A549 (cell line): ENCODE data around the gene ZBTB38. TPM values are rescaled to one million over a fixed set of nuclear protein-coding genes. Genes with fewer than 3 reads are reported as not detected.

Experiments used
- ATAC-seq, 2 experiments: fragments of 200-7000 bp in 1 of 2; fragments of >200 bp in 1 of 2; cut with Nextera tagmentation in 1 of 2; cut with Tn5 transposase in 1 of 2; 3 replicates each; pipeline versions ENCODE4 v1.8.0 to v1.9.1; 2018 to 2020; ENCODE audit warnings: mild to moderate bottlenecking in 1 of 2, moderate library complexity in 1 of 2
- CTCF ChIA-PET: fragments of 300-600 bp; sonication (Branson Sonifier 250); formaldehyde crosslinking; extraction: SDS; loops from one replicate; lab custom pipeline; 2021; ENCODE audit warnings: antibody characterized with exemption, inconsistent platforms; lab: Yijun Ruan, JAX
- POLR2A ChIA-PET: fragments of 350-600 bp; formaldehyde crosslinking; extraction: SDS; loops from one replicate; lab custom pipeline; 2021; ENCODE audit warnings: antibody characterized with exemption, inconsistent platforms; lab: Yijun Ruan, JAX
- DNase-seq, 2 experiments: peaks; one replicate each; pipeline versions ENCODE4 v3.0.0 to v3.0.0-alpha.2; 2011 to 2016; ENCODE audit warnings: low read depth in 1 of 2, low spot score in 1 of 2
- FAIRE-seq: peaks from 2 replicates; lab custom pipeline; 2011; peaks lifted over from hg19 to GRCh38; lab: Jason Lieb, UNC
- H3K27ac ChIP-seq, 2 experiments: fragments of >200 bp; sonication (Bioruptor Twin); formaldehyde crosslinking; 3 replicates each; pipeline ENCODE4 v1.5.1; 2016 to 2017
- H3K4me1 ChIP-seq: fragments of >200 bp; sonication (Bioruptor Twin); formaldehyde crosslinking; 3 replicates; pipeline ENCODE4 v1.6.1; 2016
- H3K4me2 ChIP-seq: fragments of >200 bp; sonication (Bioruptor Twin); formaldehyde crosslinking; 3 replicates; pipeline ENCODE4 v1.6.1; 2016
- H3K4me3 ChIP-seq: fragments of >200 bp; sonication (Bioruptor Twin); formaldehyde crosslinking; 3 replicates; pipeline ENCODE4 v1.5.1; 2016
- H3K9me3 ChIP-seq: fragments of >200 bp; sonication (Bioruptor Twin); formaldehyde crosslinking; 3 replicates; pipeline ENCODE4 v1.6.1; 2016
- CBX8 ChIP-seq: fragments of 200-600 bp; sonication (generic); IDR thresholded peaks from 2 replicates; pipeline ENCODE4 v1.6.1; 2016
- CEBPB ChIP-seq, 2 experiments: fragments of >200 bp in 1 of 2; sonication (Bioruptor Twin) in 1 of 2; formaldehyde crosslinking in 1 of 2; IDR thresholded peaks; 2 replicates each; pipeline ENCODE4 v1.6.1; 2012 to 2016
- CHD2 ChIP-seq: fragments of 150-350 bp; IDR thresholded peaks from 2 replicates; pipeline ENCODE4 v1.6.1; 2014; ENCODE audit warnings: low read length; ENCODE audit not compliant: partially characterized antibody
- FOSB ChIP-seq: fragments of 250-450 bp; sonication (Bioruptor Pico); IDR thresholded peaks from 2 replicates; pipeline ENCODE4 v1.5.0; 2020; ENCODE audit warnings: mild to moderate bottlenecking, moderate library complexity
- FOSL2 ChIP-seq, 2 experiments: fragments of 450-650 bp in 1 of 2; fragments of >200 bp in 1 of 2; sonication (Bioruptor Twin) in 1 of 2; formaldehyde crosslinking; IDR thresholded peaks; 2 replicates each; pipeline versions ENCODE4 v1.5.0 to v1.6.1; 2016 to 2020; ENCODE audit warnings: mild to moderate bottlenecking in 1 of 2, moderate library complexity in 1 of 2
- GATA3 ChIP-seq: IDR thresholded peaks from 2 replicates; pipeline ENCODE4 v1.6.1; 2012; ENCODE audit warnings: borderline replicate concordance
- HDAC2 ChIP-seq: fragments of 200-600 bp; sonication (generic); IDR thresholded peaks from 2 replicates; pipeline ENCODE4 v1.6.1; 2016
- HEYL ChIP-seq: fragments of 250-450 bp; sonication (Bioruptor Pico); IDR thresholded peaks from 2 replicates; pipeline ENCODE4 v1.8.0; 2021; ENCODE audit warnings: mild to moderate bottlenecking, moderate library complexity
- MAFK ChIP-seq: fragments of 450-650 bp; IDR thresholded peaks from 2 replicates; pipeline ENCODE4 v1.6.1; 2014; ENCODE audit not compliant: partially characterized antibody
- MAZ ChIP-seq: fragments of 150-350 bp; IDR thresholded peaks from 2 replicates; pipeline ENCODE4 v1.6.1; 2014; ENCODE audit warnings: antibody characterized with exemption, low read depth, low read length, borderline replicate concordance
- MYC ChIP-seq: IDR thresholded peaks from 2 replicates; pipeline ENCODE4 v1.6.1; 2012; ENCODE audit warnings: mild to moderate bottlenecking, inconsistent platforms, low read length, improper control_type of control experiment, borderline replicate concordance
- NPAS2 ChIP-seq: fragments of 250-450 bp; sonication (Bioruptor Pico); IDR thresholded peaks from 2 replicates; pipeline ENCODE4 v1.8.0; 2022; ENCODE audit warnings: mild to moderate bottlenecking, moderate library complexity, borderline replicate concordance
- NR3C1 ChIP-seq: fragments of >200 bp; sonication (Bioruptor Twin); formaldehyde crosslinking; IDR thresholded peaks from 3 replicates; pipeline ENCODE4 v1.6.1; 2017
- POLR2A ChIP-seq: IDR thresholded peaks from 2 replicates; pipeline ENCODE4 v1.6.1; 2012; ENCODE audit warnings: mild to moderate bottlenecking, low read length
- RAD21 ChIP-seq, 2 experiments: fragments of >200 bp in 1 of 2; sonication (Bioruptor Twin) in 1 of 2; formaldehyde crosslinking in 1 of 2; IDR thresholded peaks in 1 of 2; conservative IDR thresholded peaks in 1 of 2; 2 replicates in 1 of 2; 3 replicates in 1 of 2; pipeline ENCODE4 v1.6.1; 2012 to 2018; ENCODE audit warnings: inconsistent platforms in 1 of 2
- RFX5 ChIP-seq: fragments of 450-650 bp; IDR thresholded peaks from 2 replicates; pipeline ENCODE4 v1.7.1; 2014; ENCODE audit warnings: antibody characterized with exemption, mild to moderate bottlenecking, moderate library complexity
- SMC3 ChIP-seq: fragments of >200 bp; sonication (Bioruptor Twin); formaldehyde crosslinking; IDR thresholded peaks from 3 replicates; pipeline ENCODE4 v1.6.1; 2018; ENCODE audit warnings: inconsistent platforms
- SREBF2 ChIP-seq: fragments of 450-650 bp; IDR thresholded peaks from 2 replicates; pipeline ENCODE4 v1.6.1; 2014; ENCODE audit warnings: mild to moderate bottlenecking, moderate library complexity
- TFCP2L1 ChIP-seq: fragments of 250-450 bp; sonication (Bioruptor Pico); IDR thresholded peaks from 2 replicates; pipeline ENCODE4 v1.5.0; 2021; ENCODE audit warnings: mild to moderate bottlenecking
- TP53 ChIP-seq: fragments of 250-450 bp; sonication (Bioruptor Pico); IDR thresholded peaks from 2 replicates; pipeline ENCODE4 v1.5.0; 2021; ENCODE audit warnings: mild to moderate bottlenecking, moderate library complexity
- ZFP36 ChIP-seq: fragments of 450-650 bp; IDR thresholded peaks from 2 replicates; pipeline ENCODE4 v1.6.1; 2014; ENCODE audit warnings: borderline replicate concordance; ENCODE audit not compliant: partially characterized antibody
- WGBS: methylation state at CpG from one replicate; pipeline ENCODE4 v1.1.6; 2017; ENCODE audit errors: missing lambda C conversion rate; 5-methylcytosine and 5-hydroxymethylcytosine counted together
- polyA plus RNA-seq, 4 experiments: library from polyadenylated mRNA; depleted of rRNA in 3 of 4; stranded (reverse); fragments of >200 nt; fragmentation: RNase III in 1 of 4; extraction: RNeasy Plus Mini Kit Qiagen cat#74134 plus additional on column Dnase treatment in 1 of 4; gene quantifications; 2 replicates in 3 of 4; 3 replicates in 1 of 4; pipeline ENCODE4 v1.2.3, GENCODE V29; 2011 to 2017
- TF ChIP-seq, protein P1 (sequence below): IDR thresholded peaks from 2 replicates; pipeline ENCODE4 v1.6.1; 2012
- TF ChIP-seq, protein P2 (sequence below): fragments of >200 bp; sonication (Bioruptor Twin); formaldehyde crosslinking; IDR thresholded peaks from 3 replicates; pipeline ENCODE4 v1.5.1; 2016
- TF ChIP-seq, protein P3 (sequence below): fragments of >200 bp; sonication (Bioruptor Twin); formaldehyde crosslinking; IDR thresholded peaks from 3 replicates; pipeline ENCODE4 v1.6.1; 2016

ZBTB38 gene
- polyA plus RNA-seq, 2 of the 4 experiments (the other 2 are of a cell fraction) = 72.0 to 110 TPM

DNA sequence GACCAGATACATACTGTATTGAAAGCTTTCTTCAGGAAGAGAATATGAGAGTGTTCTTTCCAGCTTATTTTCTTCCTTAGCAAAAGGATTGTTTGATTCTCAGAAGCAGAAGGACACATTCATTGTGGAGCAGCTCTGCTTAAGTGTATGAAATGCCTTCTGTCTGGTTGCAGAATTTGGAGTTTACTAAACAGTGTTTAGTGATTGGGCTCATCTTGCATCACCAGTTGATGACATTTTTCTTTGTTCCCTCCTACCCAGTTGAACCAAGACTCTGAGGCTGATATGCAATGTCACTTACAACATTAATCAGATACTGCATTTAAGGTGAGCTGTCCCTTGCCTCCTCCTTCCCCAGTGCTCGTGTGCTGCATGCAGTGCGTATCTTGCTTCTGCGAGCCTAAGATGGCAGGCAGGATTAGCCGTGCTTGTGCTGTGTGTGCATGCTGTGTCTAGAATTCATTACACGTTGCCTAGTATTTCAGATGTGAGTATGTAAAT lies 18.4 kb downstream of the ZBTB38 start:
- TF ChIP-seq CBX8 (no peak), TP53 (CRISPR knock-in tag) (no peak), SMC3 (no peak), MYC (no peak), MAZ (no peak), TFCP2L1 (CRISPR knock-in tag) (no peak), RFX5 (no peak), NR3C1 (no peak), CEBPB (IDR thresholded peaks at IDR 0.05) (no peak), FOSB (CRISPR knock-in tag) (no peak), GATA3 (no peak), CHD2 (no peak), RAD21 (conservative IDR thresholded peaks at IDR 0.05 in 1 of 2, IDR thresholded peaks at IDR 0.05 in 1 of 2) (no peak)
- TF ChIP-seq, protein P1, sequence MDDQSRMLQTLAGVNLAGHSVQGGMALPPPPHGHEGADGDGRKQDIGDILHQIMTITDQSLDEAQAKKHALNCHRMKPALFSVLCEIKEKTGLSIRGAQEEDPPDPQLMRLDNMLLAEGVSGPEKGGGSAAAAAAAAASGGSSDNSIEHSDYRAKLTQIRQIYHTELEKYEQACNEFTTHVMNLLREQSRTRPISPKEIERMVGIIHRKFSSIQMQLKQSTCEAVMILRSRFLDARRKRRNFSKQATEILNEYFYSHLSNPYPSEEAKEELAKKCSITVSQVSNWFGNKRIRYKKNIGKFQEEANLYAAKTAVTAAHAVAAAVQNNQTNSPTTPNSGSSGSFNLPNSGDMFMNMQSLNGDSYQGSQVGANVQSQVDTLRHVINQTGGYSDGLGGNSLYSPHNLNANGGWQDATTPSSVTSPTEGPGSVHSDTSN = no peak
- TF ChIP-seq, protein P2, sequence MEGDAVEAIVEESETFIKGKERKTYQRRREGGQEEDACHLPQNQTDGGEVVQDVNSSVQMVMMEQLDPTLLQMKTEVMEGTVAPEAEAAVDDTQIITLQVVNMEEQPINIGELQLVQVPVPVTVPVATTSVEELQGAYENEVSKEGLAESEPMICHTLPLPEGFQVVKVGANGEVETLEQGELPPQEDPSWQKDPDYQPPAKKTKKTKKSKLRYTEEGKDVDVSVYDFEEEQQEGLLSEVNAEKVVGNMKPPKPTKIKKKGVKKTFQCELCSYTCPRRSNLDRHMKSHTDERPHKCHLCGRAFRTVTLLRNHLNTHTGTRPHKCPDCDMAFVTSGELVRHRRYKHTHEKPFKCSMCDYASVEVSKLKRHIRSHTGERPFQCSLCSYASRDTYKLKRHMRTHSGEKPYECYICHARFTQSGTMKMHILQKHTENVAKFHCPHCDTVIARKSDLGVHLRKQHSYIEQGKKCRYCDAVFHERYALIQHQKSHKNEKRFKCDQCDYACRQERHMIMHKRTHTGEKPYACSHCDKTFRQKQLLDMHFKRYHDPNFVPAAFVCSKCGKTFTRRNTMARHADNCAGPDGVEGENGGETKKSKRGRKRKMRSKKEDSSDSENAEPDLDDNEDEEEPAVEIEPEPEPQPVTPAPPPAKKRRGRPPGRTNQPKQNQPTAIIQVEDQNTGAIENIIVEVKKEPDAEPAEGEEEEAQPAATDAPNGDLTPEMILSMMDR = no peak
- TF ChIP-seq, all 56 proteins: peak for 0
- H3K4me1 ChIP-seq = peaks cover 63% of the 10 kb centered on the region
- no peaks in the 10 kb centered on the region for H3K9me3 ChIP-seq
- FAIRE-seq (no peak), DNase-seq (no peak), ATAC-seq (no peak; a peak in 1 of 6 replicates)
- whole genome bisulfite sequencing = 94% methylated on average over 5 of the region's 5 CpGs
- ChIA-PET POLR2A (no interaction called here), CTCF (interaction anchor here (1.0 to 2.7 kb wide), 8 partner anchors 11 to 75 kb away, joined by 3 to 13 read pairs (median 4); no protein-coding TSS in a partner anchor)
- peak overlapping the region; percentile 11; the same call in 1 of the 3 replicates for H3K4me2 ChIP-seq
- H3K27ac ChIP-seq = peak overlapping the region; percentile 16 to 56; a peak in 3 of 6 replicates
- H3K4me3 ChIP-seq = no peak overlapping the region

DNA sequence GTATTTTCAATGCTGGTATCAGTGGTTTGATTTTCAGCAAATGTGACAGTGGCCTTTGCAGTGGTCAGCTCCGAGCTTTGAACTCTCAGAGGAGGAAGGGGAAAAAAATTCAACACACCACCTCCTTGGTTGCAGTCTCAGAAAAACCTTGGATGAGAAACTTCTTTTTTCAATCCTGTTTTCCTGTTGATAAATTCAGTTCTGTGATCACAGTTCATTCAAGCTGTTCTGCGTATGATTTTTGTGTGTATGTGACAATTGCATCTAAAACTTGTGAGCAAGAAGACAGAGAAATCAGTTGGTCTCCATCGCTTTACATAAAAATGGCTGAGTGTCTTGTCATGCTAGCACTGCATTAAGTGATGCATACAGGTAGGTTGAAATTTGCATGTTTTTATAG lies 19.2 kb downstream of the ZBTB38 start:
- H3K4me1 ChIP-seq = peaks cover 69% of the 10 kb centered on the region
- no peak overlapping the region for H3K4me2 ChIP-seq
- no peak for FAIRE-seq

More for the DNA sequence above, 19.2 kb downstream of the ZBTB38 start:
- ChIA-PET CTCF (interaction anchor here (0.7 to 2.7 kb wide), 7 partner anchors 11 to 76 kb away, joined by 3 to 13 read pairs (median 3); no protein-coding TSS in a partner anchor), POLR2A (no interaction called here)
- Histone ChIP-seq H3K27ac (peak overlapping the region in 1 of 2 experiments; percentile 1; a peak in 1 of 6 replicates), H3K9me3 (no peaks in the 10 kb centered on the region), H3K4me3 (no peak overlapping the region)
- WGBS = 92% methylated on average over 3 of the region's 3 CpGs
- no peak for ATAC-seq
- DNase-seq = no peak
- TF ChIP-seq, protein P1 = no peak
- TF ChIP-seq, protein P3, sequence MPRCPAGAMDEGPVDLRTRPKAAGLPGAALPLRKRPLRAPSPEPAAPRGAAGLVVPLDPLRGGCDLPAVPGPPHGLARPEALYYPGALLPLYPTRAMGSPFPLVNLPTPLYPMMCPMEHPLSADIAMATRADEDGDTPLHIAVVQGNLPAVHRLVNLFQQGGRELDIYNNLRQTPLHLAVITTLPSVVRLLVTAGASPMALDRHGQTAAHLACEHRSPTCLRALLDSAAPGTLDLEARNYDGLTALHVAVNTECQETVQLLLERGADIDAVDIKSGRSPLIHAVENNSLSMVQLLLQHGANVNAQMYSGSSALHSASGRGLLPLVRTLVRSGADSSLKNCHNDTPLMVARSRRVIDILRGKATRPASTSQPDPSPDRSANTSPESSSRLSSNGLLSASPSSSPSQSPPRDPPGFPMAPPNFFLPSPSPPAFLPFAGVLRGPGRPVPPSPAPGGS = no peak
- TF ChIP-seq SREBF2 (no peak), POLR2A (no peak), CEBPB (IDR thresholded peaks at IDR 0.05) (no peak), ZFP36 (no peak), MYC (no peak), NPAS2 (CRISPR knock-in tag) (no peak), FOSL2 (IDR thresholded peaks at IDR 0.05) (no peak), FOSL2 (CRISPR knock-in tag; IDR thresholded peaks at IDR 0.05) (no peak), CBX8 (no peak), HDAC2 (no peak), MAFK (no peak), HEYL (CRISPR knock-in tag) (no peak), SMC3 (no peak)
